ENCODE data around the gene LRRC59. TPM values are rescaled to one million over a fixed set of nuclear protein-coding genes. Genes with fewer than 3 reads are reported as not detected.

Gene LRRC59
- total RNA-seq, 1 experiment from 2014 or later: 221 TPM

GRCh38 chr17:50364715-50365114 lies 32.6 kb downstream of the LRRC59 start:
- no peaks in the 10 kb centered on the region for H4K20me1 ChIP-seq (ENCODE audit: insufficient read depth)
- no peak overlapping the region for H3K4me3 ChIP-seq (replicated peaks in 1 of 2; ENCODE audit: low read depth in 1 of 2, low read length in 2 of 2)
- no peak overlapping the region for H3K4me2 ChIP-seq (ENCODE audit: low read length)
- no peak overlapping the region for H3K9ac ChIP-seq (ENCODE audit: low read length)
- peaks cover 33 to 42% of the 10 kb centered on the region in 2 experiments for H3K36me3 ChIP-seq (ENCODE audit: control insufficient read depth in 1 of 2, insufficient read depth in 2 of 2, low read length in 2 of 2)
- no TSS peak for BruUV-seq (replicated peaks)
- intact Hi-C loops (cut with micrococcal nuclease): no loop called here
- H3K4me1 ChIP-seq (ENCODE audit: control insufficient read depth in 1 of 2, insufficient read depth in 2 of 2, low read length in 2 of 2): peaks cover 3 to 8% of the 10 kb centered on the region in 2 experiments; a peak in 2 of 4 replicates
- no peak overlapping the region for H2AFZ ChIP-seq (ENCODE audit: low read depth, low read length, poor library complexity, severe bottlenecking)
- POLR2A ChIA-PET: no interaction called here
- no peak overlapping the region for H3K27ac ChIP-seq (ENCODE audit: low read depth, low read length)
- H3K9me3 ChIP-seq (ENCODE audit: control insufficient read depth in 1 of 2, insufficient read depth in 1 of 2, low read depth in 1 of 2, low read length in 2 of 2): no peaks in the 10 kb centered on the region
- no peaks in the 10 kb centered on the region for H3K27me3 ChIP-seq (ENCODE audit: insufficient read depth, low read length)
- no peaks in the 10 kb centered on the region for H3K9me2 ChIP-seq (ENCODE audit: insufficient read depth)
- RAD21 ChIA-PET (ENCODE audit: low non-redundant PET in 1 of 2, low total read pairs in 2 of 2, uncharacterized antibody in 2 of 2, unreplicated experiment in 2 of 2): no interaction called here
- ATAC-seq (no peak), DNase-seq (ENCODE audit: low read depth, low spot score) (no peak)
- peaks cover 13% of the 10 kb centered on the region; the same call in 1 of the 2 replicates for H3K79me2 ChIP-seq (ENCODE audit: insufficient read depth, low read length)
- TF ChIP-seq ELF1 (IDR thresholded peaks at IDR 0.05; ENCODE audit: borderline replicate concordance, low read depth) (no peak), TCF7L2 (IDR thresholded peaks at IDR 0.05; ENCODE audit: borderline replicate concordance, extremely low read depth, insufficient read depth, insufficient read length) (no peak), JUND (IDR thresholded peaks at IDR 0.05) (no peak), SRF (IDR thresholded peaks at IDR 0.05; ENCODE audit: low read depth) (no peak), ZFX (IDR thresholded peaks at IDR 0.05) (no peak), EZH2phosphoT487 (IDR thresholded peaks at IDR 0.05; ENCODE audit: borderline replicate concordance) (no peak), POLR2A (IDR thresholded peaks at IDR 0.05; ENCODE audit: borderline replicate concordance, extremely low read depth, insufficient read depth, insufficient read length) (no peak), SP1 (IDR thresholded peaks at IDR 0.05; ENCODE audit: low read depth) (no peak), EGR1 (IDR thresholded peaks at IDR 0.05; ENCODE audit: low read depth) (no peak), MAX (IDR thresholded peaks at IDR 0.05) (no peak), POLR2AphosphoS5 (IDR thresholded peaks at IDR 0.05; ENCODE audit: low read depth, low read length) (no peak), ATF3 (IDR thresholded peaks at IDR 0.05) (no peak)
- CTCF ChIA-PET: no interaction called here

- Histone ChIP-seq H3K27me3 (ENCODE audit: insufficient read depth, low read length) (no peaks in the 10 kb centered on the region), H3K79me2 (ENCODE audit: insufficient read depth, low read length) (peaks cover 8% of the 10 kb centered on the region; the same call in 1 of the 2 replicates), H2AFZ (ENCODE audit: low read depth, low read length, poor library complexity, severe bottlenecking) (no peak overlapping the region), H3K27ac (ENCODE audit: low read depth, low read length) (no peak overlapping the region), H3K9me2 (ENCODE audit: insufficient read depth) (no peaks in the 10 kb centered on the region), H3K4me2 (ENCODE audit: low read length) (no peak overlapping the region), H3K36me3 (ENCODE audit: control insufficient read depth in 1 of 2, insufficient read depth in 2 of 2, low read length in 2 of 2) (peaks cover 33 to 41% of the 10 kb centered on the region in 2 experiments; a peak in 3 of 4 replicates), H3K9ac (ENCODE audit: low read length) (no peak overlapping the region), H3K4me3 (replicated peaks in 1 of 2; ENCODE audit: low read depth in 1 of 2, low read length in 2 of 2) (no peak overlapping the region), H4K20me1 (ENCODE audit: insufficient read depth) (no peaks in the 10 kb centered on the region), H3K9me3 (ENCODE audit: control insufficient read depth in 1 of 2, insufficient read depth in 1 of 2, low read depth in 1 of 2, low read length in 2 of 2) (no peaks in the 10 kb centered on the region), H3K4me1 (ENCODE audit: control insufficient read depth in 1 of 2, insufficient read depth in 2 of 2, low read length in 2 of 2) (peaks cover 3 to 8% of the 10 kb centered on the region in 2 experiments; a peak in 2 of 4 replicates)
- ChIA-PET RAD21 (ENCODE audit: low non-redundant PET in 1 of 2, low total read pairs in 2 of 2, uncharacterized antibody in 2 of 2, unreplicated experiment in 2 of 2) (no interaction called here), CTCF (interaction anchor here (1.2 to 3.6 kb wide), 2 partner anchors 33 to 115 kb away, joined by 3 to 33 read pairs; partner anchors contain the start of genes LRRC59 and RSAD1), POLR2A (no interaction called here)
- TF ChIP-seq POLR2A (IDR thresholded peaks at IDR 0.05; ENCODE audit: borderline replicate concordance, extremely low read depth, insufficient read depth, insufficient read length) (no peak), ATF3 (IDR thresholded peaks at IDR 0.05) (no peak), YY1 (IDR thresholded peaks at IDR 0.05; ENCODE audit: extremely low read depth, insufficient replicate concordance, low read depth, low read length) (no peak), FOSL1 (IDR thresholded peaks at IDR 0.05; ENCODE audit: low read depth) (no peak), CTCF (IDR thresholded peaks at IDR 0.05 in 2 of 3, conservative IDR thresholded peaks at IDR 0.05 in 1 of 3; ENCODE audit: borderline replicate concordance in 1 of 3, insufficient read depth in 1 of 3, low read depth in 2 of 3, low read length in 2 of 3) (no peak), SP1 (IDR thresholded peaks at IDR 0.05; ENCODE audit: low read depth) (no peak)
- no TSS peak for BruUV-seq (replicated peaks)
- DNase-seq (ENCODE audit: low read depth, low spot score) (no peak), ATAC-seq (no peak)
- intact Hi-C loops (cut with micrococcal nuclease): no loop called here
Measured at GRCh38 chr17:50364061-50364458, 33.3 kb downstream of the LRRC59 start.
